Hematopoietic multipotent progenitor cell treated with erythropoietin and hydrocortisone succinate and interleukin-3 and kit ligand, for 15 days (in vitro differentiated cells): ENCODE measurements around the gene CFAP20DC.
"Not testable (repeated sequence)": the region's sequence is repeated elsewhere in the genome, so short reads cannot be mapped to it uniquely, and the experiment has no call there.

Experiments
- DNase-seq: peaks from one replicate; pipeline ENCODE4 v3.0.0-alpha.2; 2015; ENCODE audit warnings: low spot score

The CFAP20DC gene

DNA sequence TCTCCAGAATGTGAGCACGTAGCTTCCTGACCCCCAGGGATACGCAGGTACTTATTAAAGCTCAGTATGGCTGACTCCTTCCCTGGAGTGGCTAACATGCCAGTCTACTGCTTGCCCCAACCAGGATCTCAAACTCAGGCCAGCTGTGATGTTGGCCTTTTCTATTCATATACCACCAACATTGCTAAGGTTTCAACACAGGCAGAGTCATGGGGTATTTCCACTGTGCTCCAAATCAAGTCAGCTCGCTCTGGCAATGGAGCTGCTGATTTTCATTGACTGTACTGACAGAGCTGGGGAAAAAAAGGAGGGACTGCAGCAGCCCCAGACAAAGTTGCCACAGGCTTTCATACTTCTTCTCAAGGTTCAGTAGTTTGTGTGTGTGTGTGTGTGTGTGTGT is 87.0 kb downstream of the CFAP20DC start:
- no peak for DNase-seq

DNA sequence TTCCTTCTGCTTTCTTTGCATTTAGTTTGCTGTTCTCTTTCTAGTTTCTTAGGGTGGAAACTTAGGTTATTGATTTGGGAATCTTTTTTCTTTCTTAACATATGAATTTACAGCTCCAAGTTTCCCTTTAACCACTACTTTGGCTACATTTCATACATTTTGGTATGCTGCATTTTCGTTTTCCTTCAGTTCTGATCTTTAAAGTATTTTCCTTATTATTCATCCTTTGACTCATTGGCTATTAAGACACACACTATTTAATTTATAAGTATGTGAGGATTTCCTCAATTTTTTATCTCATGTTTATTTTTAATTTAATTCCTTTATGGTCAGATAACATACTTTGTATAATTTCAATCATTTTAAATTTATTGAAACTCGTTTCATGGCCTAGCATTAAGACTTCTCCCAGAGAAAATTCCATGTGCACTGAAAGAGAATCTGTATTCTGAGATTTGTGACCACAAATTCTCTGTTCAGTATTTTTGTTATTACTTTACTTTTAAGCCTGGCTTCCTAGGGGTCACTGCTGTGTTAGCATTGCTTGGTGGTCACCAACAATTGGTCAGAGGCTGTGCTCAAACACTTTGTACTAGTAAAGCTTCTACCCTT is 87.7 kb downstream of the CFAP20DC start:
- no peak for DNase-seq

DNA sequence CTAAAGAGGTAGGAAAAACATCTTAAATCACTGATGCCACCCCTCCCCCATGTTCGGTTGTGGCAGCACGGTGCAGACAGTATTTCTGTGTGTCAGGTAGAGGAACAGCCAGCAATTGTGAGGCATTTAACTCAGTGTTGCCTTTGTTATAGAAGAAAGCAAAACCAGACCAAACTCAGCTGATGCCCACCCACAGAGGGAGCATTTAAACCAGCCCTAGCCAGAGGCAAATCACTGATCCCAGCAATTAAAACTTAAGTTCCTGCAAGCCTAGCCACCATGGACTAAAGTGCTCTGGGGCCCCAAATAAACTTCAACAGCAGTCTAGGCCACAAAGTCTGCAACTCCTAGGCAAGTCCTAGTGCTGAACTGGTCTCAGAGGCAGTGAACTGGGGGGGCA is 94.5 kb downstream of the CFAP20DC start:
- no peak for DNase-seq

DNA sequence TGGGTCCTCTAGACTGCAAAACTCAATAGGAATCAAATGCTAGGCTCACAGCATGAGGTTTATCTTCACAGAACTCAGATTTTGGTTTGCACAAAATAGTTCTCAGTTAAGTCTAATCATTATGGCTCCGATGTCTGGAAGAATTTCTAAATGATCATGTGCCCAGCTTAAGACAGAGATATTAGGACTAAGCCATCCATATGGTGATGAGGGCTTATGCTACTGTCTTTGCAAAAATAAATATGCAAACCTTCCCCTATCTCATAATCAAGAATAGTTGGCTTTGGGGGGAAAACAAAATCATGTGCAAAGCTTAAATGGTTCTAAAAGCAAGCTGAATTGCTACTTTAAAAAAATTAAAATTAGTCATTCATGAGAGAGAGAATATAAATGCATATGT is 96.5 kb downstream of the CFAP20DC start:
- DNase-seq = no peak

DNA sequence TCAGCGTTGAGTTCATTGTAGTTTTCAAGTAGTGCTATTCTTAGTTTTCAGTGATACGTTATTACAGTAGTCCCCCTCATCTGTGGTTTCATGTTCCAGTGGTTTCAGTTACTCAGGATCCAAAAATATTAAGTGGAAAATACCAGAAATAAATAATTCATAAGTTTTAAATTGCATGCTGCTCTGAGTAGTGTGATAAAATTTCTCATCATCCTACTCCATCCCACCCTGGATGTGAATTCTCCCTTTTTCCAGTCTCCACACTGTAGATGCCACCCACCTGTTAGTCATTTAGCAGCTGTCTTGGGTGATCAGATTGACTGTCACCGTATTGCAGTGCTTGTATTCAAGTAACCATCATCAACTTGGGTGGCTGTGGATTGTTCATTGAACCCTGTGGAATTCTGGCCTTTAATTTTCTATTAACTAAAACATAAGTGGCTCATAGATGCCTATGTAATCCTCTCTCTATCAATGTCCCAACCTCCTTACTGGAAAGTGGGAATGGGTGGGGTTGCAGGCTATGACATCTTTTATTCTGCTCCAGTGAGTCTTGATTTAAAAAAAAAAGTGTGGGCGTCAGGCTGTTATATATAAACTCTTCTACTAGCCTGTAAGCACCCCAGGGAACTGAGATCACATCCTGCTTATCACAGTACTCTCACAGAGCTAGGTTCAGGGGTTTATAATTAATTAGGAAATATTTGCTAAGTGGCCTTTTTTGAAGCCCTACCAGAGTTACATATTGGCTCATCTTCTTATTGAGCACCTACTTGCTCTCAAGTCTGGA is 97.5 kb downstream of the CFAP20DC start:
- DNase-seq = no peak

DNA sequence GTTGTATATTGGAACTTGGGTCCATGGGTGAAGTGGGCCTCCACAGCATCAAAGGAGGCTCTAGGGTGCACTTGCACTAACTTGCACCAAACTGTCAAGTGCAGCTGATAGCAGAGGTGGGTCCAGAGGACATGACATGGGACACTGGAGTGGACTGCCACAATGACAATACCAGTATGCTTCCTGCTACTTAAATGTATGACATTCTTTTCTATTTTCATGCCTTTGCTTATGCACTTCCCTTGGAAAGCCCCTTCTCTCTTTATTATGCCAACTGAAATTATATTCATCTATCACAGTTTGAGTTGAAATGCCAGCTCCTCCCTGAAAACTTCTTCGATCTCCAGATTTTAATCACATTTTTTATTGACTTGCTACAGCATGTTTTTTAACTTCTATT is 101.8 kb downstream of the CFAP20DC start:
- no peak for DNase-seq

DNA sequence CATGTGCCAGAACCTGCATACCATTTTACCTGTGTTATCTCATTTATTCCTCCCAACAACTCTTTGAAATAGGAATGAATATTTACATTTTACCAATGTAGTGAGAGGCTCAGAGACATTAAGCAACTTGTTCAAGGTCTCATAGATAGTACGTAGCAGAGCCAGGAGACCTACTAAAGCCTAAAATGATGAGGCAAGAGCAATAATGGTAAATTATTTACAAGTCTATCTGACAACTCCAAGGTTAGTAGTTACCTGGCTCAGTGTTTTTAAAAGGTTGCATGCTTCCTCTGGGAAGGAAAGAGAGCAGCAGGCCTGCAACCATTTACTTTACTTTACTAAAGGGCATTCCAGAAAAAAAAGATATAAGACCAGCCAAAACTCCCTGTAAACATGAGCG is 103.0 kb downstream of the CFAP20DC start:
- no peak for DNase-seq

DNA sequence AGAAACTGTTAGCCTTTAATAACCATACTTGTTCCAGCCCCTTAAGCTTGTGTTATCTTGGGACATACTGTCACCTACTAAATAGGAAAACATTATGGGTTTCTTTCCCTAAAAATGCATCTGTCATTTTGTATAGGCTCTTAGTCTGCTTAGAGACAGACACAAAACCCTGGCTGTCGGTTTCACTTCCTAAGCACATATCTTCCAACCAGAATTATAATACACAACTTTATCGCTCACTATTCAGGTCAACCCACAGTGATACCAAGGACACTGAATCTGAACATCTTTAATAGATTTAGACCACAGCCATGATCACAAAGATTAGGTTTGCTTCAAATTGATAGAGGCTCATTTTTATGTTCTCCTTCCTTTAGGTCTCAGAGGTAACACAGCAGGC is 111.8 kb downstream of the CFAP20DC start:
- no peak for DNase-seq

DNA sequence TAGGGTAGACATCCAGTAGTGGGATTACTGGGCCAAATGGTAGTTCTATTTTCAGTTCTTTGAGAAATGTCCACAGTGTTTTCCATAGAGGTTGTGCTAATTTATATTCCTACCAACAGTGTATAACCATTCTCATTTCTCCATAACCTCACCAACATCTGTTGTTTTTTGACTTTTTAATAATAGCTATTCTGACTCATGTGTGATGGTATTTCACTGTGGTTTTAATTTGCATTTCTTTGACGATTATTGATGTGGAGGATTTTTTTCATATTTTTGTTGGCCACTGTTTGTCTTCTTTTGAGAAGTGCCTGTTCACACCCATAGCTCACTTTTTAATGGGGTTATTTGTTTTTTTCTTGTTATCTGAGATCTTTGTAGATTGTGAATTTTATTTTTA is 125.2 kb downstream of the CFAP20DC start:
- DNase-seq = no peak

DNA sequence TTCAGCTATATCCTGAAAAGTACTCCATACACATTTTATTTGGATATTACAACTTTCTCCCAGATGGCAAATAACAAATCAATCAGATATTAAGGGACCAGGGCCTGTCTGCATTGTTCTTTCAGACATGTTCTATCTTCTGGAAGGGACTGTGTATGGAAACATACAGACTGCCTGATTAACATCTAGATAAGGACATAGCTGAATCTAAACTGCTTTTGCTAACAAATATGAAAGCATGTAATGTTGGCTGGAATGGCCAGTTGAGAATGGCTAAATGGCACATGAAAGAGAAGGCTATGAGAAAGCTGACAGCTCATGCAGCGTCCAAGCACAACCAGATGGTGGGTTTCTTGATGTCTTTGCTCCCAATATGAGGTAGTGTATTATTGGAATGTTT is 149.4 kb downstream of the CFAP20DC start:
- no peak for DNase-seq

DNA sequence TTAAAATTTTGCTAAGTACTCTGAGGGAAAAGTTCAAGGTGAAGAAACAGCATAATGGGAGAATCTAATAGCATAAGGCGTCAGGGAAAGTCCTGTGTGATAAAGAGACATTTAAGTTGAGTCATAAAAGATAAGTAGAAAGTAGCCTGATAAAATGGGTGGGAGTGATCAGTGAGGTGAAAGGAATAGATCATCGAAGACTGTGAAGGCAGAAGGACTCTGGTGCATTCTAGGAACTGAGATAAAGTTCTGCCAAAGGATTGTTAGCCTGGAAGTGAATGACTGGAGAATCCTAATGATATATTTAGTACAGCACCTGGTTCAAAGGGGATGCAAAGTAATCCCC is 149.9 kb downstream of the CFAP20DC start:
- DNase-seq = no peak

DNA sequence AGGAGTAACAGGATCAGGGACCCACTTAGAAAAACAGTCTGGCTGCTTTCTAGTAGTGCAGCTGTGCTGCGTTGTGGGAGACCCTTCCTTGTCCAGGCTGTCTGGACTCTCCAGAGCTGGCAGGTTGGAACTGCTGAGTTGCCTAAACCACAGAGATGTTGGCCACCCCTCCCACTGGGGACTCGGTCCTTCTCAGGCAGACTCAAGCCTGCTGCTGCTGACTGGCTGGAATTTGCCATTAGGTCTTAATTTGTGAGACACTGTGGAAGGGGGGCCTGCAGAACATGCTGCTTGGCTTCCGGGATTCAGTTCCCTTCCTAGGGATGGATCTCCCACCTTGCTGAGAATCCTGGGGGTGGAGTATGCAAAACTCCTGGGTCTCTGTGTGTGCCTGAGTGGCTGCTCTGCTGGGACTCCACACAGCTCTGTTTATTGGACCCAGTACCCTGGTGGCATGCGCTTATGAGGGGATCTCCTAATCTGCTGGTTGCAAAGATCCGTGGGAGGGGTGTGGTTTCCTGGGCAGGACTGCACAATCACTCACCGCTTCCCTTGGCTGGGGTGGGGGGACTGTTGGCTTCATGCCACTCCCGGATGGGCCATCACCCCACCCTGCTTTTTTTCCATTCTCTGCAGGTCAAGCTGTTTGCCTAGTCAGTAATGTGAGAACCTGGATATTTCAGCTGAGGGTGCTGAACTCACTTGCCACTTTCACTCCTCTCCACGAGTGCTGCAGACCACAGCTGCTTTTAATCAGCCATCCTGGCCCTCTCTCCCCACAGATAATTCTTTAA is 150.5 kb downstream of the CFAP20DC start:
- DNase-seq = peak; percentile 5

DNA sequence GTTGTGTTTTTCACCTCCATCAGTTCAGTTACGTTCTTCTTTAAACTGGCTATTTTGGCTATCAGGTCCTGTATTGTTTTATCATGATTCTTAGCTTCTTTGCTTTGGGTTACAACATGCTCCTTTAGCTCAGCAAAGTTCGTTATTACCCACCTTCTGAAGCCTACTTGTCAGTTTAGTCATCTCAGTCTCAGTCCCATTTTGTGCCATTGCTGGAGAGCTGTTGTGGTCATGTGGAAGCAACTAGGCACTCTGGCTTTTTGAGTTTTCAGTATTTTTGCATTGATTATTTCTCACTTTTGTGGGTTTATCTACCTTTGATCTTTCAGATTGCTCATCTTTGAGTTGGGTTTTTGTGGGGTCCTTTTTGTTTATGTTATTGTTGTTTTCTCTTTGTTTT is 151.3 kb downstream of the CFAP20DC start:
- no peak for DNase-seq

DNA sequence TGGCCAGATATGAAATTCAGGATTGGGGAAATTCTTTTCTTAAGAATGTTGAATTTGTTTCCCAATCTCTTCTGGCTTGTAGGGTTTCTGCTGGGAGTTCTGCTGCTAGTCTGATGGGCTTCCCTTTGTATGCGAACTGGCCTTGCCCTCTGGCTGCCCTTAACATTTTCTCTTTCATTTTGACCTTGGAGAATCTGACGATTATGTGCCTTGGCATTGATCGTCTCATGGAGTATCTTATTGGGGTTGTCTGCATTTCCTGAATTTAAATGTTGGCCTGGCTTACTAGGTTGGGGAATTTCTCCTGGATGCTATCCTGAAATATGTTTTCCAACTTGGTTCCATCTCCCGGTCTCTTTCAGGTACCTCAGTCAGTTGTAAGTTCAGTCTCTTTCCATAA is 152.2 kb downstream of the CFAP20DC start:
- no peak for DNase-seq

DNA sequence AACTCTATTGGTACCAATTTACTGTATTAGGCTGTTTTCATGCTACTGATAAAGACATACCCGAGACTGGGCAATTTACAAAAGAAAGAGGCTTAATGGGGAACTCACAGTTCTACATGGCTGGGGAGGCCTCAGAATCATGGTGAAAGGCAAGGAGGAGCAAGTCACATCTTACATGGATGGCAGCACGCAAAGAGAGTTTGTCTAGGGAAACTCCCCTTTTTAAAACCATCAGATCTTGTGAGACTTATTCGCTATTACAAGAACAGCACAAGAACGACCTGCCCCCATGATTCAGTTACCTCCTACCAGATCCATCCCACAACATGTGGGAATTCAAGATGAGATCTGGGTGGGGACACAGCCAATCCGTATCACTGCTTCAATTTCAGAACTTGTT is 154.1 kb downstream of the CFAP20DC start:
- not testable (repeated sequence) for DNase-seq

DNA sequence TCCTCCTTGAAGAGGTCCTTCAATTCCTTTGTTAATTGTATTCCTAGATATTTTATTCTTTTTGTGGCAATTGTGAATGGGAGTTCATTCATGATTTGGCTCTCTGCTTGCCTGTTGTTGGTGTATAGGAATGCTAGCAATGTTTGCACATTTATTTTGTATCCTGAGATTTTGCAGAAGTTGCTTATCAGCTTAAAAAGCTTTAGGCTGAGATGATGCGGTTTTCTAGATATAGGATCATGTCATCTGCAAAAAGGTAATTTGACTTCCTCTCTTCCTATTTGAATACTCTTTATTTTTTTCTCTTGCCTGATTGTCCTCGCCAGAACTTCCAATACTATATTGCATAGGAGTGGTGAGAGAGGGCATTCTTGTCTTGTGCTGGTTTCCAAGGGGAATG is 157.3 kb downstream of the CFAP20DC start:
- DNase-seq = not testable (repeated sequence)

DNA sequence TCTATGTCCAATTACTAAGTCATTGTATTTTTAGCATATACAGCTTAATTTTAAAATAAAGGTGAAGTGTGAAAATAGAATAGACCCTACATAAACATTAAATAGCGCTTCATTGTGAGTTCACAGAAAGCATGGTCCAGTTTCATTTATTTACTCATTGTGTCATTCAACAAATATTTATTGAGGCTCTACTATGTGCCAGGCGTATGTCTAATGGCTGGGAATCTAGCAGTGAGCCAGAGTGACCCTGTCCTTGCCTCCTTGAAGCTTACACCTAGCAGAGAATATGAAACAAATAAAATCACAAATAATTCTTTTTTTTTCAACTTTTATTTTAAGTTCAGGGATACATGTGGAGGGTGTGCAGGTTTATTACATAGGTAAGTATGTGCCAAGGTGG is 161.7 kb downstream of the CFAP20DC start:
- no peak for DNase-seq

DNA sequence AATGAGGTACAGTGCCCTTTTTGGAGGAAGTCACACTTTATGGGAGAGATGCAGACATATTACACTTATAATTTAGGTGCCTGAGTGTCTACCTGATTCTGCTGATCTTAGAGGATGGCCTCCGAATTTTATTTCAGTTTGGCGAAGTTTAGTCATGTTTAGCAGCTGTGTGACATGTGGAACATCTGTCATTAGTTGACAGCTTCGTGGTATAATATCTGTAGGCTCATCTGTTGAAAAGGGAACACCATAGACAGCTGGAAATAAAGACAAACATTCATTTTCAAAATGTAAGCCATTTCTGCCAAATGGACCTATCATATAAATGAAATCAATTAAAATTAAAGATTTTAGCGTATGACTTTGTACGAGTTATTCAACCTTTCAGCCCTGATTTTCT is 165.4 kb downstream of the CFAP20DC start:
- DNase-seq = no peak

DNA sequence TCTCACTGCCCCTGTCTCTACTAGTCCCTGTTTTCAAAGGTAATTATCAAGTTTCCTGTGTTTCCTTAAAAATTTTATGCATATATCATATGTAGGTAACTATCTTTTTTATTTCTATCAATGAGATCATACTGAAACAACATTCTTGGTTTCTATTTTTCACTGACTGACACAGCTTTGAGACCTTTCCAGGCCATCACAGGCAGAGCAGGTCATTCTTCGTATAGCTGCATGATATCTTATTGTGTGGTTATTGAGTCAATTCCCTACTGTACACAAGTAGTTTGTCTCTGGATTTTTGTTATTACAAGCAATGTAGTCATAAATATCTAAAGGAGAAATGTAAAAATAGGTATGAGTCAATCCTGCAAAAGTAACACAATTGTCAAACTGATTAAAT is 169.6 kb downstream of the CFAP20DC start:
- DNase-seq = no peak

DNA sequence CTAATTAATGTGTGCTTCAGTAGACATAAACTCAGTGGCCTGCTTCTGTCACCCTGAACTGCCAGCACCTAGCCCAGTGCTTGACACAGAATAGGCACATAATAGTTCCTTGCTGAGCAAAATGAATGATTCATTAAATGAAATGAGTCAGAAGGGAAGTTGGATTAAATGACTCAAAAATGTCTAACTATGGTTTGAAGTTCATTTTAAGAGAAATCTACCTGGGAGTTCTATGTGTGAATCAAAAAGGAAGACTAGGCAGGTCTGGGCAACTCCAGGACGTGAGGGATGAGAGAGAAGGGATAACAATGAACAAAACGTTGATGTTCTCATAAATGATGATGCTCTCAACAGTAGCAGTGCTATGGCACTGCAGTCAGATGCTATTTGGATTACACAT is 175.0 kb downstream of the CFAP20DC start:
- DNase-seq = no peak

DNA sequence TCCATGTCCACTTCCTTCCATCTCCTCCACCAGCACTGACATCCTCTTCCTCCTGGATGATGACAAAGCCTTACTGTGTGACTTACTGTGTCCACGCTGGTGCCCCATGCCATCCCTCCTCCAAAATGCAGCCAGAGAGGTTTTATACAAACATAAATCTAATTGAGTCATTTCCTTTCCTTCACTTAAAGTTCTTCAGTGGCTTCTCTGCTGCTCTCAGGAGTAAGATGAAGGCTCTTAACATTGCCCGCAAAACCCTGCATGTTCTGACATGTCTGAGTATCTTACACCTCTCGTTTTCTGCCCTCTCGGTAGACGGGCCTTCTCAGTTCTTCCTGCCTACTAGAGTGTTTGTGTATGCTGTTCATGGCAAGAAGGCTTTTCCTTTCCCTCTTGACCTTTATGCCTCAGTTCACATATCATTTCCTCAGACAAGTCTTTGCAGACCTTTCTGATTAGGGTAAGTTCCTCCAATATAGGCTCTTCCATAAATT is 175.5 kb downstream of the CFAP20DC start:
- DNase-seq = no peak

DNA sequence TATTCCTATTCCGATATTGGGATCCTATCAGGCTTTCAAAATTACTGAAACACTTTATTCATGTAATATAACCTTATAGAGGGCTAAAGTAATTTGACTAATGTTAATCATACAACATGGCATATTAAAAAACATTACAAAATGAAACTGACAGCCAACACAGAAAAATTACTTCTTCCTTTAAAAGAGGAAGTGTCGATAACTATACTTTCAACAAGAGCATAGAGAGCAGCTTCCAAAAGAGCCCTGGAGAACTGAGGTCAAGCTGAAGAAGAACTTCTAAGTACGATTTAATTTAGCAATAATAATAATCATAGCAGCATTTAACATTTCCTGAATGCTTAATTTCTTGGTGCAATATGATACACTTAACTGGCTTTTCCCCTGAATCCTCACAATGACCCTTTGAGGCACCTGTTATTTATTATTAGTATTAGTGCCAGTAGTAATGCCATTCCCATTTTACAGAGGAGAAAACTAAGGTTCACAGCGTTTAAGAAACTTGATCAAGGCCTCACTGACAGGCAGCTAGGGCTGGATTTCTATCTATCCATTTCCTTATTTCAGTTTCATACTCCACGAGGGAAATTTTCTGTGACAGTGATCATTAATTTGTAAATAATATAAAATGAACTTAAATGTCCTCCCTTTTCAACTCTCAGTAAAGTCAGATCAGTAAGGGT is 181.6 kb downstream of the CFAP20DC start:
- DNase-seq = no peak

DNA sequence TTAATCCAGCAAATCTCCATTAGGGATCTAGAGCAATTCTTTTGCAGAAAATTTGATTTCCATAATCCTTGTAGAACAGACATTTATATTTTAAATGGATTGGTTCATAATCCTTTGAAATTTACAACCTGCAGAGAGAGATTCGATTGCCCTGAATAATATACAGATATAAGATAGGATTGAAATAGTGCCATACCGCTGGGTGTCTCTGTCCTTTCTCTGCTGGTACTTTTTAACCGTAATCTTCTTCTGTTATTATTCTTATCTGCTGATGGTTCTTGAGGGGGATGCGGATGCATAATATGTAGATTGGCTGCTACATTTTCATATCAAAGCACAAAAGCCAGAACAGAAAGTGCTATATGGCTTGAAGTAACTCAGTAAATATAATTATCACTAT is 182.2 kb downstream of the CFAP20DC start:
- DNase-seq = no peak
